Gastroesophageal sphincter (tissue), 3 donors: ENCODE results near the gene EVC.

Experiments used
- CTCF ChIP-seq, 4 experiments: fragments of 200-600 bp in 2 of 4; fragments of 450-650 bp in 2 of 4; sonication (generic) in 1 of 4; IDR thresholded peaks; one replicate each; pipeline ENCODE4 v1.5.1; 2017 to 2019; ENCODE audit warnings: antibody characterized with exemption in 4 of 4, mild to moderate bottlenecking in 2 of 4, moderate library complexity in 2 of 4
- EP300 ChIP-seq: sonication (generic); formaldehyde crosslinking; IDR thresholded peaks from one replicate; pipeline ENCODE4 v1.6.1; 2017; ENCODE audit warnings: antibody characterized with exemption, mild to moderate bottlenecking
- POLR2A ChIP-seq, 2 donors: fragments of 450-650 bp; IDR thresholded peaks; one replicate each; pipeline ENCODE4 v1.6.1; 2017; ENCODE audit warnings: antibody characterized with exemption in 2 of 2, mild to moderate bottlenecking in 2 of 2, moderate library complexity in 1 of 2
- POLR2AphosphoS5 ChIP-seq: sonication (generic); formaldehyde crosslinking; IDR thresholded peaks from one replicate; pipeline ENCODE4 v1.6.1; 2017; ENCODE audit warnings: antibody characterized with exemption

- TF ChIP-seq CTCF (IDR thresholded peaks at IDR 0.05) (no peak), POLR2A (IDR thresholded peaks at IDR 0.05) (no peak), EP300 (no peak), POLR2AphosphoS5 (no peak)
Measured at GRCh38 chr4:5683566-5683965, 27.4 kb upstream of the EVC start.
